Neural cell (in vitro differentiated cells): ENCODE data around the gene PLA2G15. TPM values are rescaled to one million over a fixed set of nuclear protein-coding genes. Genes with fewer than 3 reads are reported as not detected.
A peak's percentile ranks its signal among the peaks of the same experiment; 100 is the strongest.

Experiments
- H2AFZ ChIP-seq: fragments of 200-600, 300-800 bp; sonication (generic), shearing (Covaris generic); 2 replicates; pipeline ENCODE4 v1.6.0; 2014; ENCODE audit warnings: low read depth, mild to moderate bottlenecking, antibody characterized with exemption, low read length, moderate library complexity
- H3F3A ChIP-seq: fragments of 200-600 bp; shearing (Covaris generic); 2 replicates; pipeline ENCODE4 v1.6.1; 2016; ENCODE audit warnings: mild to moderate bottlenecking, moderate library complexity, mixed read lengths, antibody characterized with exemption, low read length; ENCODE audit not compliant: insufficient read depth, poor library complexity, severe bottlenecking
- H3K27ac ChIP-seq: fragments of 200-600, 300-800 bp; sonication (generic), shearing (Covaris generic); 2 replicates; pipeline ENCODE4 v1.5.1; 2014; ENCODE audit warnings: mild to moderate bottlenecking, low read length, moderate library complexity
- H3K27me3 ChIP-seq: fragments of 300-800, 200-600 bp; sonication (generic), shearing (Covaris generic); 2 replicates; pipeline ENCODE4 v1.6.0; 2014; ENCODE audit warnings: mild to moderate bottlenecking, low read depth, low read length, moderate library complexity; ENCODE audit not compliant: insufficient read depth
- H3K36me3 ChIP-seq: fragments of 300-800, 200-600 bp; sonication (generic), shearing (Covaris generic); 2 replicates; pipeline ENCODE4 v1.5.1; 2014; ENCODE audit warnings: mild to moderate bottlenecking, antibody characterized with exemption, low read length, moderate library complexity; ENCODE audit not compliant: insufficient read depth
- H3K4me2 ChIP-seq: fragments of 300-800, 200-600 bp; sonication (generic), shearing (Covaris generic); 2 replicates; pipeline ENCODE4 v1.6.0; 2014; ENCODE audit warnings: mild to moderate bottlenecking, low read length
- H3K4me3 ChIP-seq: fragments of 300-800, 200-600 bp; sonication (generic), shearing (Covaris generic); 2 replicates; pipeline ENCODE4 v1.5.1; 2014; ENCODE audit warnings: mild to moderate bottlenecking, low read length, moderate library complexity
- H3K79me2 ChIP-seq: fragments of 200-600 bp; shearing (Covaris generic); replicated peaks from 2 replicates; pipeline ENCODE4 v1.6.0; 2014; ENCODE audit warnings: mild to moderate bottlenecking, low read length, moderate library complexity; ENCODE audit not compliant: insufficient read depth
- H3K9ac ChIP-seq: fragments of 300-800, 200-600 bp; sonication (generic), shearing (Covaris generic); 2 replicates; pipeline ENCODE4 v1.6.1; 2016; ENCODE audit warnings: mild to moderate bottlenecking, low read length, mixed read lengths
- H3K9me2 ChIP-seq: fragments of 200-600 bp; shearing (Covaris generic); 2 replicates; pipeline ENCODE4 v1.6.1; 2016; ENCODE audit warnings: mild to moderate bottlenecking, low read length, mixed read lengths; ENCODE audit not compliant: insufficient read depth
- H3K9me3 ChIP-seq: fragments of 200-600, 300-800 bp; sonication (generic), shearing (Covaris generic); 2 replicates; pipeline ENCODE4 v1.6.1; 2016; ENCODE audit warnings: mild to moderate bottlenecking, mixed run types, low read length, moderate library complexity, mixed read lengths
- H4K20me1 ChIP-seq: fragments of 200-600 bp; shearing (Covaris generic); 2 replicates; pipeline ENCODE4 v1.6.1; 2016; ENCODE audit warnings: mild to moderate bottlenecking, mixed run types; ENCODE audit not compliant: insufficient read depth
- CTCF ChIP-seq: fragments of 450-650 bp; IDR thresholded peaks from 2 replicates; pipeline ENCODE4 v1.5.1; 2014; ENCODE audit warnings: antibody characterized with exemption, mild to moderate bottlenecking, moderate library complexity; ENCODE audit not compliant: poor library complexity, severe bottlenecking
- EP300 ChIP-seq: fragments of 450-650 bp; conservative IDR thresholded peaks from 2 replicates; pipeline ENCODE4 v1.6.1; 2014; ENCODE audit warnings: antibody characterized with exemption, mild to moderate bottlenecking, moderate library complexity; ENCODE audit not compliant: poor library complexity, severe bottlenecking
- EZH2 ChIP-seq: fragments of 200-600, 300-800 bp; shearing (Covaris generic), sonication (generic); IDR thresholded peaks from 2 replicates; pipeline ENCODE4 v1.6.1; 2014; ENCODE audit warnings: antibody characterized with exemption, low read length, borderline replicate concordance, mild to moderate bottlenecking; ENCODE audit not compliant: insufficient read depth, poor library complexity, severe bottlenecking
- MXI1 ChIP-seq: fragments of 450-650 bp; conservative IDR thresholded peaks from 2 replicates; pipeline ENCODE4 v1.6.1; 2014; ENCODE audit warnings: antibody characterized with exemption, mild to moderate bottlenecking; ENCODE audit not compliant: poor library complexity, severe bottlenecking
- POLR2AphosphoS5 ChIP-seq: IDR thresholded peaks from 2 replicates; pipeline ENCODE4 v1.6.1; 2012
- RAD21 ChIP-seq: fragments of 450-650 bp; conservative IDR thresholded peaks from 2 replicates; pipeline ENCODE4 v1.6.1; 2014; ENCODE audit warnings: antibody characterized with exemption, mild to moderate bottlenecking, moderate library complexity
- REST ChIP-seq: IDR thresholded peaks from 2 replicates; pipeline ENCODE4 v1.6.1; 2012; ENCODE audit warnings: borderline replicate concordance
- SMC3 ChIP-seq: fragments of 450-650 bp; conservative IDR thresholded peaks from 2 replicates; pipeline ENCODE4 v1.6.1; 2014; ENCODE audit warnings: antibody characterized with exemption, mild to moderate bottlenecking, moderate library complexity; ENCODE audit not compliant: poor library complexity
- TAF1 ChIP-seq: IDR thresholded peaks from 2 replicates; pipeline ENCODE4 v1.6.1; 2012; ENCODE audit warnings: low read depth
- polyA plus RNA-seq: library from polyadenylated mRNA; depleted of rRNA; stranded (reverse); fragments of >200 nt; gene quantifications from 2 replicates; pipeline ENCODE4 v1.2.3, GENCODE V29; 2014

Gene PLA2G15
- polyA plus RNA-seq, 1 donor from 2014 or later = 19.6 TPM

DNA sequence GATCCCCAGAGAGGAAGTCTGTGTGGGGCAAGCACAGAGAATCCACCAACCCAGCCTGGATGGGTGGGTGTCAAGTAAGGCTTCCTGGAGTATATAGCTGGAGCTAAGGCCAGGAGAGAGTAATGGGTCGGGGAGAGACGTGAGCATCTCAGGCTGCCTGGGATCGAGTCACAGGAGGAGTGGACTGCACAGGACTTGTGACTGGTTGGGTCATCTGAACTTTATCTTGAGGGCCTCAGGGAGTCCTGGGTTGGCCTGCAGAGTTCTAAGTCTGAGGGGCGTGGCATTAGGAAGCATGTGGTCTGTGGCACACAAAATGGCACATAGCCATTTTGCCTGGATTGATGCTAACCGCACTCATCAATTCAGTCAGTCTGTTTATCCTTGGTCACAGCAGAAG lies 1.5 kb downstream of the PLA2G15 start:
- Histone ChIP-seq H3K27me3 (no peaks in the 10 kb centered on the region), H3F3A (no peaks in the 10 kb centered on the region), H3K4me2 (no peak overlapping the region), H2AFZ (no peak overlapping the region), H3K9me3 (no peaks in the 10 kb centered on the region), H3K36me3 (no peaks in the 10 kb centered on the region), H3K79me2 (no peaks in the 10 kb centered on the region), H3K9ac (no peak overlapping the region), H3K9me2 (no peaks in the 10 kb centered on the region), H3K4me3 (peak overlapping the region; percentile 100), H3K27ac (no peak overlapping the region), H4K20me1 (no peaks in the 10 kb centered on the region)
- TF ChIP-seq EZH2 = no peak
- no peak for TF ChIP-seq REST
- no peak for TF ChIP-seq RAD21
- no peak for TF ChIP-seq MXI1
- TF ChIP-seq TAF1 = no peak
- TF ChIP-seq SMC3 = no peak
- no peak for TF ChIP-seq CTCF
- TF ChIP-seq POLR2AphosphoS5 = no peak
- no peak for TF ChIP-seq EP300

DNA sequence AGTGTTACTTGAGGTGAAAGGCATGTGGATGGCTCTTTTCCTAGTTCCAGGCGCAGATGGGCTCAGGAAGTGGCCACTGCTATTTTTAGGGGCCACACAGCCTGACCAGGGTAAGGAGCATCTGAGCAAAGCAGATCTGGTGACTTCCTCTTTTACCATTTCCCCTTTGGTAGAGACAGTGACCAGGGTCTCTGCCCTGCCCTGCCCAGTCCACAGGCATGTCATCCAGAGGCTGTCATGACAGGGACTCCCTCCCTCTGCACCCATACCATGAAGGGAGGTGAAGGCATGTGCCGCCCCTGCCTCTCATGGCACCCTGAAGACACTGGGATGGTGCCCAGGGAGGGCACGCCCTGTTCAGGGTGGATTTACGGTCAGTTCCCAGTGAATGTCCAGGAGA lies 2.2 kb downstream of the PLA2G15 start:
- Histone ChIP-seq H3K9ac (no peak overlapping the region), H3K79me2 (no peaks in the 10 kb centered on the region), H3K27me3 (no peaks in the 10 kb centered on the region), H2AFZ (no peak overlapping the region), H3F3A (no peaks in the 10 kb centered on the region), H3K9me3 (no peaks in the 10 kb centered on the region), H4K20me1 (no peaks in the 10 kb centered on the region), H3K27ac (no peak overlapping the region), H3K4me2 (no peak overlapping the region), H3K4me3 (no peak overlapping the region), H3K9me2 (no peaks in the 10 kb centered on the region), H3K36me3 (no peaks in the 10 kb centered on the region)
- no peak for TF ChIP-seq MXI1
- no peak for TF ChIP-seq REST
- TF ChIP-seq SMC3 = no peak
- TF ChIP-seq EP300 = no peak
- TF ChIP-seq EZH2 = no peak
- no peak for TF ChIP-seq POLR2AphosphoS5
- TF ChIP-seq CTCF = no peak
- TF ChIP-seq RAD21 = no peak
- no peak for TF ChIP-seq TAF1
